ENCODE measurements around the gene BPIFB3. TPM values are rescaled to one million over a fixed set of nuclear protein-coding genes. Genes with fewer than 3 reads are reported as not detected.

Gene BPIFB3
- total and polyA plus RNA-seq, 2 experiments from 2014 or later: not detected

DNA sequence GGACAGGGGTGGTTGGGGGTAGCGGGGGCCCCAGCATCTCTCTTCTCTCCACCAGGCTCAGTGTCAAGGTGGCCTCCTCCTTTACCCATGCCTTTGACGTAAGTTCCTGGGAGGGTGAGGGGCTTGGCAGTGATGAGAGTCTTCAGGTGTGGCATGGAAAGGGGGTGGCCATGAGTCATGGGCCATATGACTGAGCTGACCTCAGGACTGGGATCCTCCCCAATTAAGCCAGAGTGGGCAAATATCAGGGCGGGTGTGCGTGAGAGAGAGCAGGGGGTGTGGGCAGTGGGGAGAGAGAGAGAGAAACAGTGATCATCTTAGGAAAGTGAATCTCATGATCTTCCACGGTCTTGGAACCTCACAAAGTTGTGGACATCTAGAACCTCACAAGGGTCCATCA is 17.5 kb downstream of the BPIFB3 start:
- DNase-seq (ENCODE audit: low read depth in 1 of 2, low spot score in 1 of 2): no peak
- Histone ChIP-seq H3K27me3 (peaks cover 3% of the 10 kb centered on the region), H3K27ac (no peak overlapping the region), H3K36me3 (no peaks in the 10 kb centered on the region), H3K4me1 (ENCODE audit: low read depth) (no peaks in the 10 kb centered on the region), H3K4me3 (no peak overlapping the region), H3K9me3 (ENCODE audit: low read depth) (no peaks in the 10 kb centered on the region)
- TF ChIP-seq CTCF (IDR thresholded peaks at IDR 0.05; ENCODE audit: low read depth, low read length): no peak

- H3K27ac ChIP-seq: no peak overlapping the region
- no peaks in the 10 kb centered on the region for H3K4me1 ChIP-seq (ENCODE audit: low read depth)
- H3K4me3 ChIP-seq: no peak overlapping the region
- peaks cover 3% of the 10 kb centered on the region for H3K27me3 ChIP-seq
- DNase-seq (ENCODE audit: low read depth in 1 of 2, low spot score in 1 of 2): no peak
- no peaks in the 10 kb centered on the region for H3K9me3 ChIP-seq (ENCODE audit: low read depth)
- no peak for TF ChIP-seq CTCF (IDR thresholded peaks at IDR 0.05; ENCODE audit: low read depth, low read length)
- H3K36me3 ChIP-seq: no peaks in the 10 kb centered on the region
Observed at GRCh38 chr20:33072362-33072761, 18.7 kb downstream of the BPIFB3 start.

GRCh38 chr20:33072813-33073212 is 19.1 kb downstream of the BPIFB3 start:
- DNase-seq (ENCODE audit: low read depth in 1 of 2, low spot score in 1 of 2): no peak
- Histone ChIP-seq H3K4me3 (no peak overlapping the region), H3K9me3 (ENCODE audit: low read depth) (no peaks in the 10 kb centered on the region), H3K27me3 (peaks cover 3% of the 10 kb centered on the region), H3K27ac (no peak overlapping the region), H3K36me3 (no peaks in the 10 kb centered on the region), H3K4me1 (ENCODE audit: low read depth) (no peaks in the 10 kb centered on the region)
- TF ChIP-seq CTCF (IDR thresholded peaks at IDR 0.05; ENCODE audit: low read depth, low read length): no peak

DNA sequence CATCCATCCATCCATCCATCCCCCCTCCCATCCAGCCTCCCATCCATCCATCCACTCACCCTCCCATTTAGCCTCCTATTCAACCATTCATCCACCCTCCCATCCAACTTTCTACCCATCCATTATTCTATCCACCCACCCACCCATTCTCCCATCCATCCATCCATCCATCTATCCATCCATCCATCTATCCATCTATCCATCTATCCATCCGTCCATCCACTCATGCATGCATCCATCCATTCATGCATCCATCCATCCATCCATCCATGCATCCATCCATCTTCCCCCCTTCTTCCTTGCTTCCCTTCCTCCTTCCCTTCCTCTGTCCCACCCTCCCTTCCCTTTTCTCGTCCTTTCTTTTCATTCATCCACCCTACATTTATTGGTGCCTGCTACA is 21.0 kb downstream of the BPIFB3 start:
- H3K4me3 ChIP-seq: no peak overlapping the region
- H3K36me3 ChIP-seq: no peaks in the 10 kb centered on the region
- H3K4me1 ChIP-seq (ENCODE audit: low read depth): no peaks in the 10 kb centered on the region
- no peak for DNase-seq (ENCODE audit: low read depth in 1 of 2, low spot score in 1 of 2)
- no peak overlapping the region for H3K27ac ChIP-seq
- H3K27me3 ChIP-seq: peaks cover 3% of the 10 kb centered on the region
- no peak for TF ChIP-seq CTCF (IDR thresholded peaks at IDR 0.05; ENCODE audit: low read depth, low read length)
- H3K9me3 ChIP-seq (ENCODE audit: low read depth): no peaks in the 10 kb centered on the region

DNA sequence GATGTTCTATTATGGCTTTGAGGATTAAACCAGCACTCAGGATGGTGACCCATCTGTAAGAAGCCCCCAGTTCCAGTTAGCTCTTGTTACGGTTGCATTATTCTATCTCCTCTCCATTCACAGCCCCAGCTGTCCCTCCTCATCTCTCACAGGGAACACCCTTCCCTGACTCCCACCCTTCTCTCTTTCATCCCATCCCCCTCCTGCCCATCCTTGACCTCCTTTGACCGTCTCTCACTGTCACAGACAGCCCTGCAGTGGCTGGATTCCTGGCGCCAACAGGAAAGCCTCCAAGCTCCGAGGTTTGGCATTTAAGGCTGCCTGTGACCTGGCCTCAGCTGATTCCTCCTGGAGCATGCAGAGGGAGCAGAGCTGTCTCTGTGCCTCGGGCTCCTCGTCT is 21.6 kb downstream of the BPIFB3 start:
- Histone ChIP-seq H3K9me3 (ENCODE audit: low read depth) (no peaks in the 10 kb centered on the region), H3K4me3 (no peak overlapping the region), H3K36me3 (no peaks in the 10 kb centered on the region), H3K27ac (no peak overlapping the region), H3K4me1 (ENCODE audit: low read depth) (no peaks in the 10 kb centered on the region), H3K27me3 (peaks cover 3% of the 10 kb centered on the region)
- DNase-seq (ENCODE audit: low read depth in 1 of 2, low spot score in 1 of 2): no peak
- TF ChIP-seq CTCF (IDR thresholded peaks at IDR 0.05; ENCODE audit: low read depth, low read length): no peak
